GM19238 (cell line): ENCODE results near the gene CMSS1.
"Not testable (repeated sequence)": the region's sequence is repeated elsewhere in the genome, so short reads cannot be mapped to it uniquely, and the experiment has no call there.

ENCODE experiments used
- DNase-seq: peaks from one replicate; pipeline ENCODE4 v3.0.0; 2011; ENCODE audit warnings: low spot score; ENCODE audit not compliant: insufficient read length

CMSS1 gene

DNA sequence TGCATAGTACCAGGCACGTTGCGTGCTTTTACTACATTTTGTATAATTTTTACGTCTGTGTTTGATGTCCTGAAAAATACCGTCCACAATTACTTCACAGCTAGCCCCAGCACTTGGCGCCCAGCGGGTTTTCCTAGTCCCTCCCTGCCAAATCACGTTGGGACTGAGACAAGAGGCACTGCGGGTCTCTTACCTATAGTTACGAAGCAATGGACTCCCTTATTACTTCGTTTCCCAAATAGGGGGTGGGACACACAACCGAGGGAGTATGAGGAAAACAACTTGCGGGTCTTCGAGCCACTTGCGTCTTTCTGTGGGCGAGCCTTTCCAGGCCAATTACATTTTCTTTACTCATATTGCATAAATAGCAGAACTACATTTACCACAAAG, 620 bp upstream of the CMSS1 start:
- no peak for DNase-seq

DNA sequence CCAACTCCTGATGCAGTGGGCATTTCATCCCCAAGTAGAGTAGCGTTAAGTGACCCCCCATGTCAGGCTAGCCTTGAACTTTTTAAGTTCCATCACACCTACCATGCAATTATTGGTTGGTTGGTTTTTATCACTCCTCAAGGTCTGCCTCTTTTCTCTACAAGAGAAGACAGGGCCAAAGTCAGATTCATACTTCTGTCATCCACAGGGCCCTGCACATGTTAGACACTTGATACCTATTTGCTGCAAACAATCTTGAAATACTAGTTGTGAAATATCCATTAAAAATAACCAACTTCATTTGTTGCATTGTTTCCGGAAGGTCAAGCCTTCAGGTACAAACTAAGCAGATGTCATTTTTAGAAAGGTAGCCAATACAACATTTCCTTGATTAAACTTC, 1.2 kb downstream of the CMSS1 start:
- DNase-seq: no peak

DNA sequence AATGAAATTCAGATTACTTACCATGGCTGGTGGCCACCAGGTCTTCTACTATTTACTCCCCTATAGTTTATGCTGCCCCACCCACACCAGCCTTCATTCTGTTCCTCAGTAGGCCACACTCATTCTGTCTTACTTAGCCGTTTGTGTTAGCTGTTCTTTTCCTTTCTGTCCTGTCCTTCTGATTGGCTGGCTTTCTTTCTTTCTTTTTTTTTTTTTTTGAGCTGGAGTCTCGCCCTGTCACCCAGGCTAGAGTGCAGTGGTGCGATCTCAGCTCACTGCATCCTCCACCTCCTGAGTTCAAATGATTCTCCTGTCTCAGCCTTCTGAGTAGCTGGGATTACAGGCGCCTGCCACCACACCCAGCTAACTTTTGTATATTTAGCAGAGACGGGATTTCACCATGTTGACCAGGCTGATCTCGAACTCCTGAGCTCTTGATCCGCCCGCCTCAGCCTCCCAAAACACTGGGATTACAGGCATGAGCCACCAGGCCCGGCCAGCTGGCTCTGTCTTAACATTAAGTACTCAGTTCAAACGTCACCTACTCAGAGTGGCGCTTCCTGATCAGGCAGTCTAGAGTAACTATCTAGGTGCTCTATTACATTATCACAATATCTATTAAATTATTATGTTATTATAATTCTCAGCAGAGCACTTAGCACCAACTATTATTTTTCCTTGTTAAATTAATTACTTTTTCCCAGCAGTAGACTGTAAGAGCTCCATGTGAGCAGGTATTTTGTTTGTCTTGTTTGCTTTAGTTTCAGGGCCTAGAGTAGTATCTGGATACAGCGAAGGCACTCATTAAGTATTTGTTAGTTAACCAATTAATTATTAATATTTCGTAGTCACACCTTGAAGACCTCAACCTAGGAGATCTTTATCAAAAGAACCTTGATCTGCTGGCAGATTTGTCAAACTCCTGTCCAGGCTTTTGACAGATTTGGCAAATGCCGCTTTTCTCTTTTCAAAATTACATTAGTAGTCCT, 6.4 kb downstream of the CMSS1 start:
- DNase-seq: no peak

DNA sequence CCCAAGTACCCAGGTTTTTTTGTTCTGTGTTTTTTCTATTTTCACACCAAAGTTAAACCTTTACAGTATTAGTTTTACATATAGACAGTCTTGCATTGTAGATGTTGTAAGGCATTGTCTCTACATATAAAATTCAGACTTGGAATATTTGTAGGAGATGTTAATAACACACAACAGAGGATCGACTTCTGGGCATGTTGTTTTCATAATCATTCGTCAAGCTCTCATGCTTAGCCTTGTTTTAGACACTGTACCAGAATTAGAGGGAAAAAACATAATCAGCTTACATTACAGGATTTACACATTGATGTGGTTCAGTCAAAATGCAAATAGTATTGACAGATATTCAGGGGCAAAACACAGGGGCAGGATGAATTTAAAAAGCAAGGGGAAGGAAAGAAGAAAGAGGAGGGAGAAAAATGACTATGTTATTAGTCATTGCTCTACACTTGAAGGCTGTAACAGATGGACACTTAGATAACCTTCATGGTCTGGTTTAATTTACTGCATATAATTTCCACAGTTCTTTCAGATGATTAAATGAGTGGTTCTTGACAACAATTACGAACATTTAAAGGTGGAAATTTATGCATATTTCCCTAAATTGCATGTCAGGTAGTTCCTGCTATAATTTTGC, 7.5 kb downstream of the CMSS1 start:
- DNase-seq: no peak

DNA sequence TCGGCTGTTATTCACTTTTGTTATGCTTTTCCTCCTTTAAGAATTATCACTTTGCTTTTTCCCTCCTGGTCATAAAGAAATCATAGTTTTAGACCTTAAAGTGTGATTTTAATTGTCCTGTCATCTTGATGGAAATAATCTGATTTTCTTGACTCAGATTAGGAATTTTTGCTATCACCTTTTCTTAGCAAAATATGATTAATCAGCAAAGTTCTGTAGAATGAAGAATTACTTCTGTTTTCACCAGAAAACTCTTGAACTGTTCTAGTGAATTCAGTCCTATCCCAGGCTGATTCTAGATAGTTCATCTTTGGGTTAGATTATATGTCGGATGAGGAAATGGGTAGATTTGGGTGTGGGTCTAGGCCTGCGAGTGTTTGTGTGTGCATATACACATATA, 12.2 kb downstream of the CMSS1 start:
- DNase-seq: no peak

DNA sequence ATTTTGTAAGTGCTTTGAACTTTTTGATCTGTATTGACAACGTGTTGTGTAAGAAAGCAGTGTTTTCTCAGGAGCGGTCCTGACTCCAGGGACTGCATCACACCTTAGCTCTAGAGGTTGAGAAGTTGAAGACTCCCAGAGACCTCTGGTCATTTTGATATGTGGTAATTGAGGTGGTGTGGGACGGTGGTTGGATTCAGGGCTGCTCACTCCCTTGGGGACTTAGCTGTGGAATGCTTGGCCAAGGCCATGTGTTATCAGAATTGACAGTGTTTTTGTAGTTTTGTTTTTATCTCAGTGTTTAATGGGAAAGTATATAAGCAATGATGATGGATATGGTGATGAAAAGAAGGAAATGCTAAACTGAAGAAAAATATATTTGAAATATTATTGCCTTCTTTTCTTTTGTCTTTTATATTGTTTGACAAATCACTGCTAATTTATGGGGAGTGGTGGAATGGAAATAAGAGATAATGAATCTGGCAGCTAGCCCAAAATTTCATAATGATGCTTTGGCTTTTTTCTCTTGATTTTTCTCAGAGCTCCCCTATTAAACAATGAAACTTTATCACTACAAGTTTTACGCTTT, 16.0 kb downstream of the CMSS1 start:
- no peak for DNase-seq

DNA sequence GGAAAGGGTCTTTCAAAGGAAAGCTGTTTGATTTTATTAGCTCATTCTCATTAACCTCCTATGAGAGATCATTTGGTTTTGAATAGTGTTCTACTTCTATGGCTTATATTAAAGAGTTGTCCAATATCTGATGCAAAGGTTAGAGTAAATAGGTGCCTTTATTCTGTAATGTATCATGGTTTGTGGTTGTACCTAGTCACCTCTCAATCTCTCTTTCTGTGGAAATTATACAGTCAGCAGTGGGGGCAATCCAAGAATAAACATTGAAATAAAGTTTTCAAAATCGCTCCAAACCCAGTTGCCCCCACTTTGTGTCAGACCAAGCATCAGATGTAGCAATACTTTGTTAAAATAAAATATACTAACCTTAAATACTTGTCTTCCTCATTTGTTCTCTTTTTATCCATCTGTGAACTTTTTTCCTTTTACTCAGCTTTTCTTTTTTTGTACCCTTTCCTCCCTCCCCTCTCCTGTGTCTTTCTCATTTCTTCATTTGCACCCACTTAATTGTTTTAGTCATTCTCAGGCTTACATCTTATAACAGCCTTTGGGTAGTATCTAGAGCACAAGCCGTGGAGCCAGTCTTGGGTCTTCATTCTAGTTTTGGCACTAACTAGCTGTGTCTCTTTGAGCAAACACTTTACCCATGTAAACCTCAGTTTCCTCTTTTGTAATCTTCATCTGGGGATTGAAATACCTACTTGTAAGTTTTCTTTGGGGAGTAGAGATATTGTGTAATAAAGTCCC, 16.7 kb downstream of the CMSS1 start:
- no peak for DNase-seq

DNA sequence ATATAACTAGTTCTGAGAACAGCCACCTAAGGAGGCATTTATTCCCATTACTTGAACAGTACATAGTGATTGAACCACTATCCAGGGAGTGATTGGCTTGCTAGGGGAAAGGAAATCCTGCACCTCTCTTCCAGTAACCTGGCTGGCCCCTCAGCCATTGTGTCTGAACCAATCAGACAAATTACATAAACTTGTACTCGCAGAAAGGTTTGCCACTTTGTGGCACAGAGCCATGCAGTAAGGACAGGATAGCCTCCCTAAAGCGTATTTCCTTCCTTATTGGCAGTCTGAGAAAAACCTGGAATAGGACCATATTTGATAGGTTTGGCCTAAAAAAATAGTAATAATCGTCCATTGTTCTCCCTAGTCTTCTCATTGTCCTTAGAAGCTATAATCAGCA, 19.0 kb downstream of the CMSS1 start:
- DNase-seq: no peak

DNA sequence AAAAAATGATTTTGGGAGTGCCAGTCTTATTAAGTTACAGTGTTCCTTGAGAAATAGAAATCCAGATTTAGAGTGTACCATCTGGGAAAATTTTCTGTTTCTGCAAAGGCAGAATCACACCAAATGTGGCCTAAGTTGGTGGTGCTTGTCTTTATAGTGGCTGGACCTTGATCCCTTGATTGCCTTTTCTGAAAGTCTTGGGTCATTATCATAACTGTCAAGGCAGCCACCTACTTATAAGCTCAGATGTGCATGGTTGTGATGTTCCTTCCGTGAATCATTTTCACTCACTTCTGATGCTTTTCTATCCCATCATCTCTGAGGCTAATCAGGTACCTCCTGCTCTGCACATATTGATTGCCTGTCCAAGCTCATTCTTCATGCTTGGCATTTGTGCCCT, 20.1 kb downstream of the CMSS1 start:
- no peak for DNase-seq

DNA sequence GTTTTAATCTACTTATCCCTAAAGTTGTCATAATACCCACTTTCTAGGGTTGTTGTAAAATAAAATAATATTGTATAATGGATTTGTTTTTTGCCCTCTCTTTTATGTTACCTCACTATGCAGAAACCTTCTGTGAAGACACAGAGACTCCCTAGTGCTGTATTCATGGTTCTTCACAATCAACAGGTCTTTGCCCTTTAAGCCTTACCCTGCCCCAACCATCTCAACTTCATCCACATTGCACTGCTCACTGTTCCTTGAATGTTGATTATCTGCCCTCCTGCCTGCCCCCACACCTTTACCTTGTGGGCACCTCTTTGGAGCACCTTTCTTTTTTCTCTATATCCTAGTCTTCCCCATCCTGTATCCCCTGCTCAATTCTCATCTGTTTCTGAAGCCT, 21.1 kb downstream of the CMSS1 start:
- DNase-seq: no peak

DNA sequence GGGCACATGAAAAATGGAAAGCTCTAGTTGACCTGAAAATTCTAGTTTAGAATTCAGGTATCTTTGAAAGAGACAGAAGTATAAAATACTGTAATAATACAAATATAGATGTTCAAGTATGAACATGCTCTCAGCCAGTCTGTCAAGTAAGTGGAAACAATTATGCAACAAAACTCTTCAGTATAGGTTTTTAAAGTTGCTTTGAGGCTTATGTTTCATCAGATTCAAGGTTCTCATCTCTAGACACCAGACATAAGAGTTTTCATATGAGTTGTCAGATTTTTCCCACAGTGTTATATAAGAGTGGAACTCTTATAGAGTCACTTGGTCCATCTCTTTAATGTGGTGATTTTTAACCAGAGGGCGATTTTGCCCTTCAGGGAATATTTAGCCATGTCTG, 22.0 kb downstream of the CMSS1 start:
- DNase-seq: no peak

DNA sequence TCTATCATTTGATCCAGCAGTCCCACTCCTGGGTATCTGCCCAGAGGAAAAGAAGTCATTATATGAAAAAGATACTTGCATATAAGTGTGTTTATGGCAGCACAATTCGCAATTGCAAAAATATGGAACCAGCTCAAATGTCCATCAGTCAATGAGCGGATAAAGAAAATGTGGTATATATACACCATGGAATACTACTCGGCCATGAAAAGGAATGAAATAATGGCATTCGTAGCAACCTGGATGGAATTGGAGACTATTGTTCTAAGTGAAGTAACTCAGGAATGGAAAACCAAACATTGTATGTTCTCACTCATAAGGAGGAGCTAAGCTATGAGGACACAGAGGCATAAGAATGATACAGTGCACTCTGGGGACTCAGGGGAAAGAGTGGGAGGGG, 24.3 kb downstream of the CMSS1 start:
- not testable (repeated sequence) for DNase-seq

DNA sequence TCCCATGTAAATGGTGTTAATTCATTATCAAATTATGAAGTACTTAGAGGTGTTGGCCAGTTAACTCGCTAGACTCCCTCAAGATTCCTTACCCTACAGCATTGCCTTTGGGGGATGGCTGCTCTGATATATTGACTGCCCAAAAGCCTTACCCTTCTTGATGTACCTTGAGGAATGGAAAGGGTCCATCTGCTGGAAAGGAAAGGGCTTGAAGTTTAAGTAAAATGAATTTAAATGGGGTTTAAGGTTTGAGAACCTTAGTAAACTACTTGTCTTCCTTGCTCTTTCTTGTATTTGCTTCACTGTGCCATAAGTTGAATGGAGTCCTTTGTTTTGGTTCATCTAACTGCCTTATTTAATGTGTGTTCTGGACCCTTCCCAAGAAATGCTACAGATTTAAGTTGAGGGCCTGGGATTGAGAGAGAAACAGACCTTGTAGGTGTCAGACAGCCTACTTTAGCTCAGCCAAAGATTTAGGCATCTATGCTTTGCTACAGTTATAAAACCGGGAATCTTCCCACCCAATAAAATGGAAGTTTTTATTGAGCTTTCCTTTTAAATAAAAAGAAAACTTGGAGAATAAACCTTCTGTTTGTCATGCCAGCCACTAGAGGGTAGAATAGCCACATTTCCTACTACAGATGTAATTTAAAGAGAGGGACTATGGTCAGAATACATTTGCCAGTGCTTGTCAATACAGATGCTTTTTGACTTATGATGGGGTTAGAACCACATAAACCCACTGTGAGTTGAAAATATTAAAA, 25.3 kb downstream of the CMSS1 start:
- no peak for DNase-seq

DNA sequence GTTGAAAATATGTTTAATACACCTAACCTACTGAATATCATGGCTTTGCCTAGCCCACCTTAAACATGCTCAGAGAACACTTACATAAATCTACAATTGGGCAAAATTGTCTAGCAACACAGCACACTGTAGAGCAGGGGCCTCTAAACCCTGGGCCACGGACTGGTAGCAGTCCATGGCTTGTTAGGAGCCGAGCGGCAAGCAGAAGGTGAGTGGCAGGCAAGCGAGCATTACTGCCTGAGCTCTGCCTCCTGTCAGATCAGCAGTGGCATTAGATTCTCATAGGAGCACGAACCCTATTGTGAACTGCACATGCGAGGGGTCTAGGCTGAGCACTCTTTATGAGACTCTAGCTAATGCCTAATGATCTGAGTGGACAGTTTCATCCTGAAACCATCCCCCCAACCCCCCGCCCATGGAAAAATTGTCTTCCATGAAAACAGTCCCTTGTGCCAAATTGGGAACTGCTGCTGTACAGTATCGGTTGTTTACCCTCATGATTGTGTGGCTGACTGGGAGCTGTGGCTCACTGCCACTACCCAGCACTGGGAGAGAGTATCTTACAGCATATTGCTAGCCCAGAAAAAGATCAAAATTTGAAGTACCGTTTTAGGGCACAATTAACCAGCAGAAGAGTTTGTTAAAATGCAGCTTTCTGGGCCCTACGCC, 26.1 kb downstream of the CMSS1 start:
- no peak for DNase-seq

DNA sequence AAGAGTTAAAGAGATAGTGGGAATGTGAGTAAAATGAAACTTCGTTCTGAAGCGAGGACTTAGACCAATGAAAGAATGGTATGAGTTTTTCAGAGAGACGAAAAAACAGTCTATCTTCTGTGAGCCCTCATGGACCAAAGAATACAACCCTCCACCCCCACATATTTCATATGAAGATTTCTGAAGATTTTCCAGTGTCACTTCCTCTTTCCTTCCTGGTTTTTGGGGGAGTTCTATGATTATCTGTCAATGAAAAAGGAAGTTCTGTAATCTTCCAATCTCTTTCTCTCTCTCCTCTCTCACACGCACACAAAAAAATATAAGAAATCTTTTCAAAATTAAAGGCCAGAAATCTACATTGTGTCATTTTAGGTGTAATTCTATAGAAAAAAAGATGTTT, 27.7 kb downstream of the CMSS1 start:
- DNase-seq: no peak

DNA sequence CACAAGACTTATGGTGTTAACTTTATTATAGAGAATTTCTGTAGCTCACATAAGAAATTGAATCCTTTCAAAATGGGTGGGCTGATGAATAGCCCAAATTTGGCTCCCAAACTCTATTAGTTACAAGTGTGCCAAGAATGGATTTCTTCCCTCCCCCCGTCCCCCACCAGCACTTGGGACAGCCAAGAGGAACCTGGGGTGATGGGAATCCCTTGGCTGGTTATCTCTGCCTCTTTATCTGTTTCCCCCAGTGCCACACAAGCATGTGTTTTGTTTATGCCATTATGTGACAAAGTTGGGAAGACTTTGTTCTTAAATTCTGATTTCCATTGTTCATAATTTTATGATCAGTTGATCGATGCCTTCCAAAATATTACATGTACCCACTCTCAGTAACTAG, 28.3 kb downstream of the CMSS1 start:
- no peak for DNase-seq

DNA sequence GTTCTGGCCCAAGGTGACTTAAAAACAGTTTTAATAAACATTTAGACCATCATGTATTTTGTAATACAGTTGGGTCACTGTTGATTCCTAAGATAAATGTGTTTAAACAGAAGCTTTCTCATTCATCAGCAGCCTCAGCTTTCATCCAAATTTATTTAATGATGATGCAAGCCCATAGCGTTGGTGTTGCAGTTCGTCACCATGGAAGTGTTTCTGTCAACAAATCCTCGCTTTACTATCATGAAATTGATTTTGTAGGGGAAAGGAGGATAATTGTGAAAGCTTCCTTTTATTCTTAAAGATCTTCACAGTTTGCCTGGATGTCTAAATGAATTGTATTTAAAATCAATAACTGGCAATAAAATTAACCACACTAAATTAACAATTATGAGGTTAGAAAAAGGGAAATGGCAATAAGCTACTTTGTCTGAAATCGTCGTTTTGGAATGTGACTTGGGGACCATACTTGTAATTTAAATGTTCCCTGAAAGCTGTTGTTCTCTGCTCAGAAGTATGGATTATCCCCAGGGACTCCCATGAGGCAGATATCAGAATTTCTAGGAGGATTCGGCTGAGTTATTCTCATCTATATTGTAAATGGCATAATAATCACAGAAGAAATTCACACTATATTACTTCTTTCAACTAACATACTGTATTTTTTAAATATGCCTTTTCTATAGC, 29.0 kb downstream of the CMSS1 start:
- DNase-seq: no peak

DNA sequence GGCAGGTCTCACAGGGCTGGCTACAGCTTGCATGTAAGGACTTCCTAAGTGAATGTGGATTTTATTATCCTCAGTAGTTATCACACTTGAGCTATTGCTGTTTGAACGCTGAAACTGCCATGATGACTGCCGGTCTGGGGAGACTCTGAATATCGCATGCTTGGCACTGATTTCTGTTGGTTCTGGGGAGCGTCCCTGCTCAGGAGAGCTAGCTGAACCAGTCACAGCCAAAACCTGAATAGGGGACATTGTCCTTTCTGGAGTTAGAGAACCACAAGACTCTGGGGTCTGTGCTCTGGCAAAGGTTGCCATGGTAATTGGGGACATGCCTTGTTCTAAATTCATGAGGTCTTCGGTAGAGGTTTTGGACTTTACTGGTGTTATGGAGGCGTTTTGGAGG, 30.8 kb downstream of the CMSS1 start:
- no peak for DNase-seq

DNA sequence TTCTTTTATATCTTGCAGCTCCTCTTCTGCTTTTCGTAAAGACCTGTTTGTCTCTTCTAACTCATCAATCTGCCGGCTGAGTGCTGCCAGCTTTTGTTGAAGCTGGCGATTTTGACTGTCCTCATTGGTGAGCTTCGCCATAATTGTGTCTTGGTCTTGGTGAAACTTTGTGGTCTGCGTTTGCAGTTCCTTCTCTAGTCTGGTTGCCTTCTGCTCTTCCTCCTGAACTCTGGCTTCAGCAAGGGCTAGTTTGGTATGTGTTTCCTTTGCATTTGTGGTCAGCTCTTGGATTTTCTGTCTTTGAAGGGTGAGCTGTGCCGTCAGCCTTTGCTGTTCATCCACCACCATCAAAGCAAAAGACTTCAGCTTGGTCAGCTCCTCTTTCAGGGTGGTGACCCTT, 32.9 kb downstream of the CMSS1 start:
- no peak for DNase-seq

DNA sequence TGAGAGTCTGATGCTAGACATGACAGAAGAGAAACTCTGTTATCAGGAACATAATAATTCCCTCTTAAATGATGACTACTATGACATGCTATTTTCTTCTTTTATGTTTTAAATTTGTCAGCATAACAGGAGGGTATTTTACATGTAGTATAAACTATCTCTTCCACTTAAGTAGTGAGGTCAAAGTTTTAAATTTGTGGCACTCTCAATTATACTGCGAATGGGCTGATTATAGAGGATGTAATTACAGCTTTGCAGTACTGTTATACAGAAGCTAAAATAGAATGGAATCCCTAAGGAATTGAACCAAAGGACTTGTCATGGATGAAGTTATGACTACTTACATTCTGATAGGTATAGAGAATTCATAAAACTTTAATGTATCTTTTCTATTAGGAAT, 34.3 kb downstream of the CMSS1 start:
- no peak for DNase-seq
